ENCODE results near the gene SEMA3E. TPM values are rescaled to one million over a fixed set of nuclear protein-coding genes. Genes with fewer than 3 reads are reported as not detected.

SEMA3E gene
- total and polyA plus RNA-seq, 2 experiments from 2014 or later: 7.0 to 14.0 TPM

GRCh38 chr7:83614112-83614511 is 34.8 kb downstream of the SEMA3E start:
- TF ChIP-seq CTCF (IDR thresholded peaks at IDR 0.05; ENCODE audit: poor library complexity): no peak
- no peak for TF ChIP-seq EZH2 (IDR thresholded peaks at IDR 0.05; ENCODE audit: borderline replicate concordance)

DNA sequence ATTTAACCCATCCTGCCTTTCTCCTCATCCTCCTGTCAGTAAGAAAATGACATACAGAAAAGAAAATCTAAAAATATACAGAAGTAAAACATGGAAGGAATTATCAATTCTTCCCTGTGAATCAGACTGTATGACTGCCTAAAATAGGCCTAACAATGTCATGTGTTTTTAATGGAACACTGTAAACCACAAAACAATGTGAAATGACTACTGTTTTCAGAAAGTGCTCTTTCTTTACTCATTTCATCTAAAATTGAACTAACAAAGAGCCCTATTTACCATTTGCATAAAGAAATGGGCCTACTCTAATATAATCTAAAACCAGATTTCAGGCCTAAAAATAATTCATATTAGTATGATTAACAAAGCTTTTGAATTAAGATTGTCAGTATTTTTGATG is 35.7 kb downstream of the SEMA3E start:
- H4K20me1 ChIP-seq (ENCODE audit: insufficient read depth, poor library complexity, severe bottlenecking): no peaks in the 10 kb centered on the region
- DNase-seq (ENCODE audit: low spot score): no peak
- H3K36me3 ChIP-seq (replicated peaks; ENCODE audit: insufficient read depth, low read depth): no peaks in the 10 kb centered on the region
- no peaks in the 10 kb centered on the region for H3K9me3 ChIP-seq (ENCODE audit: low read depth)
- no peaks in the 10 kb centered on the region for H3K79me2 ChIP-seq
- no peak overlapping the region for H2AFZ ChIP-seq
- TF ChIP-seq EZH2 (IDR thresholded peaks at IDR 0.05; ENCODE audit: borderline replicate concordance) (no peak), EZH2phosphoT487 (IDR thresholded peaks at IDR 0.05; ENCODE audit: low read depth, severe bottlenecking, unreplicated experiment) (no peak), CTCF (IDR thresholded peaks at IDR 0.05; ENCODE audit: poor library complexity) (no peak)
- H3K27me3 ChIP-seq: no peaks in the 10 kb centered on the region
- no peaks in the 10 kb centered on the region for H3K4me1 ChIP-seq (ENCODE audit: insufficient read depth)
- H3K9me2 ChIP-seq (replicated peaks; ENCODE audit: insufficient read depth): no peaks in the 10 kb centered on the region
- H3K27ac ChIP-seq: no peak overlapping the region
- no peak overlapping the region for H3K4me3 ChIP-seq
- no peak overlapping the region for H3K4me2 ChIP-seq

More at GRCh38 chr7:83614112-83614511, 34.8 kb downstream of the SEMA3E start:
- H3K36me3 ChIP-seq (replicated peaks; ENCODE audit: insufficient read depth, low read depth): no peaks in the 10 kb centered on the region
- no peaks in the 10 kb centered on the region for H3K9me2 ChIP-seq (replicated peaks; ENCODE audit: insufficient read depth)
- no peak overlapping the region for H3K4me2 ChIP-seq
- H3K4me3 ChIP-seq: no peak overlapping the region
- no peak overlapping the region for H2AFZ ChIP-seq
- no peaks in the 10 kb centered on the region for H3K9me3 ChIP-seq (ENCODE audit: low read depth)
- no peaks in the 10 kb centered on the region for H4K20me1 ChIP-seq (ENCODE audit: insufficient read depth, poor library complexity, severe bottlenecking)
- WGBS (ENCODE audit: low lambda C conversion rate, missing lambda C conversion rate): 67% methylated on average over 3 of the region's 3 CpGs
- H3K4me1 ChIP-seq (ENCODE audit: insufficient read depth): no peaks in the 10 kb centered on the region
- H3K79me2 ChIP-seq: no peaks in the 10 kb centered on the region
- no peak for DNase-seq (ENCODE audit: low spot score)
- H3K27ac ChIP-seq: no peak overlapping the region
- no peaks in the 10 kb centered on the region for H3K27me3 ChIP-seq

- no peak overlapping the region for H3K4me3 ChIP-seq
- H3K9me3 ChIP-seq (ENCODE audit: low read depth): no peaks in the 10 kb centered on the region
- no peaks in the 10 kb centered on the region for H3K36me3 ChIP-seq (replicated peaks; ENCODE audit: insufficient read depth, low read depth)
- no peak overlapping the region for H3K4me2 ChIP-seq
- H3K27ac ChIP-seq: no peak overlapping the region
- no peaks in the 10 kb centered on the region for H4K20me1 ChIP-seq (ENCODE audit: insufficient read depth, poor library complexity, severe bottlenecking)
- no peak for DNase-seq (ENCODE audit: low spot score)
- no peaks in the 10 kb centered on the region for H3K9me2 ChIP-seq (replicated peaks; ENCODE audit: insufficient read depth)
- TF ChIP-seq CTCF (IDR thresholded peaks at IDR 0.05; ENCODE audit: poor library complexity): no peak
- TF ChIP-seq EZH2phosphoT487 (IDR thresholded peaks at IDR 0.05; ENCODE audit: low read depth, severe bottlenecking, unreplicated experiment): no peak
- no peak for TF ChIP-seq EZH2 (IDR thresholded peaks at IDR 0.05; ENCODE audit: borderline replicate concordance)
- no peaks in the 10 kb centered on the region for H3K27me3 ChIP-seq
- WGBS (ENCODE audit: low lambda C conversion rate, missing lambda C conversion rate): 100% methylated on average over 1 of the region's 1 CpG
- H3K79me2 ChIP-seq: no peaks in the 10 kb centered on the region
- H2AFZ ChIP-seq: no peak overlapping the region
- no peaks in the 10 kb centered on the region for H3K4me1 ChIP-seq (ENCODE audit: insufficient read depth)
These were observed 37.2 kb downstream of the SEMA3E start for GRCh38 chr7:83611776-83612175.
